Central memory CD4-positive, alpha-beta T cell (primary cell): ENCODE results near the gene RFXANK.

Source experiments
- DNase-seq: peaks from one replicate; pipeline ENCODE4 v3.0.0; 2022

Gene RFXANK

GRCh38 chr19:19234220-19234816, 42.3 kb downstream of the RFXANK start:
- DNase-seq, result no peak

- no peak for DNase-seq
Observed at GRCh38 chr19:19236173-19236572, 44.1 kb downstream of the RFXANK start.

GRCh38 chr19:19238126-19238894, 46.3 kb downstream of the RFXANK start:
- no peak for DNase-seq

- DNase-seq, result no peak
Observed at GRCh38 chr19:19239675-19240074, 47.6 kb downstream of the RFXANK start.

- DNase-seq, result no peak
Observed at GRCh38 chr19:19240476-19240875, 48.4 kb downstream of the RFXANK start.

GRCh38 chr19:19250196-19250801, 58.2 kb downstream of the RFXANK start:
- no peak for DNase-seq
